HUDEP-2 (cell line): Measurements from ENCODE around the gene MARCHF3.
"Not testable (repeated sequence)": the region's sequence is repeated elsewhere in the genome, so short reads cannot be mapped to it uniquely, and the experiment has no call there.

Experiments
- DNase-seq, 76 experiments: peaks; one replicate each; lab custom pipeline; 2025; ENCODE audit not compliant: unreplicated experiment in 76 of 76; lab: John Stamatoyannopoulos, UW

The MARCHF3 gene

GRCh38 chr5:126961702-126962101 lies 68.7 kb downstream of the MARCHF3 start:
- DNase-seq, result no peak

- DNase-seq, result no peak
Observed at GRCh38 chr5:126961128-126961527, 69.2 kb downstream of the MARCHF3 start.

GRCh38 chr5:126959188-126959587 lies 71.2 kb downstream of the MARCHF3 start:
- DNase-seq, result no peak

GRCh38 chr5:126956991-126957390 lies 73.4 kb downstream of the MARCHF3 start:
- no peak for DNase-seq

GRCh38 chr5:126954981-126955380 lies 75.4 kb downstream of the MARCHF3 start:
- DNase-seq, result no peak

- no peak for DNase-seq
Observed at GRCh38 chr5:126953640-126954039, 76.7 kb downstream of the MARCHF3 start.

- no peak for DNase-seq
Observed at GRCh38 chr5:126949475-126949874, 80.9 kb downstream of the MARCHF3 start.

GRCh38 chr5:126948453-126948852 lies 81.9 kb downstream of the MARCHF3 start:
- DNase-seq, result no peak

- no peak for DNase-seq
Observed at GRCh38 chr5:126948011-126948355, 82.4 kb downstream of the MARCHF3 start.

- DNase-seq, result peak in 1 of 76 experiments; percentile 6
Observed at GRCh38 chr5:126947146-126948010, 83.0 kb downstream of the MARCHF3 start.

GRCh38 chr5:126942908-126943307 lies 87.5 kb downstream of the MARCHF3 start:
- not testable (repeated sequence) for DNase-seq

GRCh38 chr5:126941403-126941802 lies 89.0 kb downstream of the MARCHF3 start:
- no peak for DNase-seq

GRCh38 chr5:126939887-126940286 lies 90.5 kb downstream of the MARCHF3 start:
- DNase-seq, result no peak

- no peak for DNase-seq
Observed at GRCh38 chr5:126938466-126938865, 91.9 kb downstream of the MARCHF3 start.

GRCh38 chr5:126937771-126938170 lies 92.6 kb downstream of the MARCHF3 start:
- DNase-seq, result no peak

GRCh38 chr5:126936775-126937418 lies 93.5 kb downstream of the MARCHF3 start:
- DNase-seq, result no peak

GRCh38 chr5:126931963-126932660 lies 98.2 kb downstream of the MARCHF3 start:
- DNase-seq, result no peak

GRCh38 chr5:126928041-126928440 lies 102.3 kb downstream of the MARCHF3 start:
- DNase-seq, result no peak

- no peak for DNase-seq
Observed at GRCh38 chr5:126927429-126927828, 102.9 kb downstream of the MARCHF3 start.

- no peak for DNase-seq
Observed at GRCh38 chr5:126926187-126926586, 104.2 kb downstream of the MARCHF3 start.

GRCh38 chr5:126925482-126925881 lies 104.9 kb downstream of the MARCHF3 start:
- DNase-seq, result no peak
